ENCODE results near the gene NSD2. TPM values are rescaled to one million over a fixed set of nuclear protein-coding genes. Genes with fewer than 3 reads are reported as not detected.

Gene NSD2
- total RNA-seq, 1 experiment from 2014 or later, result 128 TPM

GRCh38 chr4:1887052-1887451 lies 15.9 kb downstream of the NSD2 start:
- no peaks in the 10 kb centered on the region; the same call in 1 of the 2 replicates for H3K36me3 Mint-ChIP-seq
- CTCF ChIA-PET, result interaction anchor here (1.0 kb wide), 2 partner anchors 12 to 194 kb away, joined by 3 to 5 read pairs; no protein-coding TSS in a partner anchor
- H3K9me3 Mint-ChIP-seq, result no peaks in the 10 kb centered on the region
- H3K4me3 Mint-ChIP-seq, result no peak overlapping the region
- no peak overlapping the region for H3K27ac Mint-ChIP-seq
- DNase-seq (ENCODE audit: low spot score), result no peak
- ATAC-seq, result no peak
- no peaks in the 10 kb centered on the region for H3K27me3 Mint-ChIP-seq (ENCODE audit: low read depth)
- H3K4me1 Mint-ChIP-seq, result no peaks in the 10 kb centered on the region
- TF ChIP-seq ETV6 (CRISPR knock-in tag; IDR thresholded peaks at IDR 0.05) (no peak), STAT6 (CRISPR knock-in tag; conservative IDR thresholded peaks at IDR 0.05; ENCODE audit: low read depth) (no peak), NR1H2 (CRISPR knock-in tag; IDR thresholded peaks at IDR 0.05) (no peak), SOX15 (CRISPR knock-in tag; IDR thresholded peaks at IDR 0.05) (no peak)
- TF ChIP-seq, protein P1, sequence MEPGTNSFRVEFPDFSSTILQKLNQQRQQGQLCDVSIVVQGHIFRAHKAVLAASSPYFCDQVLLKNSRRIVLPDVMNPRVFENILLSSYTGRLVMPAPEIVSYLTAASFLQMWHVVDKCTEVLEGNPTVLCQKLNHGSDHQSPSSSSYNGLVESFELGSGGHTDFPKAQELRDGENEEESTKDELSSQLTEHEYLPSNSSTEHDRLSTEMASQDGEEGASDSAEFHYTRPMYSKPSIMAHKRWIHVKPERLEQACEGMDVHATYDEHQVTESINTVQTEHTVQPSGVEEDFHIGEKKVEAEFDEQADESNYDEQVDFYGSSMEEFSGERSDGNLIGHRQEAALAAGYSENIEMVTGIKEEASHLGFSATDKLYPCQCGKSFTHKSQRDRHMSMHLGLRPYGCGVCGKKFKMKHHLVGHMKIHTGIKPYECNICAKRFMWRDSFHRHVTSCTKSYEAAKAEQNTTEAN (CRISPR knock-in tag; IDR thresholded peaks at IDR 0.05), result no peak
- TF ChIP-seq, protein P2, sequence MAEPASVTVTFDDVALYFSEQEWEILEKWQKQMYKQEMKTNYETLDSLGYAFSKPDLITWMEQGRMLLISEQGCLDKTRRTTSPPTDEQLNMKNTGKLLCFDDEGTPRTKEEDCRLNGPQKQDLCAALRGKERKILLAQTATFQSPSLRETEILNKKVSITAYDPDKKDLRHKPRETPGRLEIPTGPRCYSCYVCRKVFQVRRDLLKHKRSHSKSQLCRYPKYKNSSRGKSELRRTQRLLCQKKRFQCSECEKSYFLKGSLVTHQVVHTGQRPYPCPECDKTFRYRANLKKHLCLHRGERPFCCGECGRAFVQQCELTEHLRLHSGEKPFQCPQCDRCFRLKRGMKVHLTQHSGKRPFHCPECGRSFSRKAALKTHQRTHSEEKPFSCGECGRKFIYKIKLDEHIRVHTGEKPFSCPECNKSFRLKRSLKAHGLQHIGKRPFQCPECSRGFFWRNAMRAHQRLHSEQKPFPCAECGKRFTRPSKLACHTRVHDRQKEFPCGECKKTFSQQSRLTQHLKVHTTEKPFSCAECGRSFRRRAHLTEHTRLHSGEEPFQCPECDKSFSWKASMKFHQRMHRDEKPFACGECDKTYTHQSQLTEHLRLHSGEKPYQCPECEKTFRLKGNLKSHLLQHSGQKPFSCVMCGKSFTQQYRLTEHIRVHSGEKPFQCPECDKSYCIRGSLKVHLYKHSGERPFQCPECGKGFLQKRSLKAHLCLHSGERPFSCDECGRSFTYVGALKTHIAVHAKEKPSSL (CRISPR knock-in tag; conservative IDR thresholded peaks at IDR 0.05), result no peak
- TF ChIP-seq, protein P3, sequence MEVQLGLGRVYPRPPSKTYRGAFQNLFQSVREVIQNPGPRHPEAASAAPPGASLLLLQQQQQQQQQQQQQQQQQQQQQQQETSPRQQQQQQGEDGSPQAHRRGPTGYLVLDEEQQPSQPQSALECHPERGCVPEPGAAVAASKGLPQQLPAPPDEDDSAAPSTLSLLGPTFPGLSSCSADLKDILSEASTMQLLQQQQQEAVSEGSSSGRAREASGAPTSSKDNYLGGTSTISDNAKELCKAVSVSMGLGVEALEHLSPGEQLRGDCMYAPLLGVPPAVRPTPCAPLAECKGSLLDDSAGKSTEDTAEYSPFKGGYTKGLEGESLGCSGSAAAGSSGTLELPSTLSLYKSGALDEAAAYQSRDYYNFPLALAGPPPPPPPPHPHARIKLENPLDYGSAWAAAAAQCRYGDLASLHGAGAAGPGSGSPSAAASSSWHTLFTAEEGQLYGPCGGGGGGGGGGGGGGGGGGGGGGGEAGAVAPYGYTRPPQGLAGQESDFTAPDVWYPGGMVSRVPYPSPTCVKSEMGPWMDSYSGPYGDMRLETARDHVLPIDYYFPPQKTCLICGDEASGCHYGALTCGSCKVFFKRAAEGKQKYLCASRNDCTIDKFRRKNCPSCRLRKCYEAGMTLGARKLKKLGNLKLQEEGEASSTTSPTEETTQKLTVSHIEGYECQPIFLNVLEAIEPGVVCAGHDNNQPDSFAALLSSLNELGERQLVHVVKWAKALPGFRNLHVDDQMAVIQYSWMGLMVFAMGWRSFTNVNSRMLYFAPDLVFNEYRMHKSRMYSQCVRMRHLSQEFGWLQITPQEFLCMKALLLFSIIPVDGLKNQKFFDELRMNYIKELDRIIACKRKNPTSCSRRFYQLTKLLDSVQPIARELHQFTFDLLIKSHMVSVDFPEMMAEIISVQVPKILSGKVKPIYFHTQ (CRISPR knock-in tag; IDR thresholded peaks at IDR 0.05), result no peak
- POLR2A ChIA-PET, result no interaction called here

- Mint-ChIP-seq H3K27me3 (ENCODE audit: low read depth) (no peaks in the 10 kb centered on the region), H3K27ac (no peak overlapping the region), H3K4me3 (no peak overlapping the region), H3K4me1 (no peaks in the 10 kb centered on the region), H3K36me3 (peaks cover 3% of the 10 kb centered on the region; the same call in 1 of the 2 replicates), H3K9me3 (no peaks in the 10 kb centered on the region)
- CTCF ChIA-PET, result interaction anchor here (1.0 kb wide), 1 partner anchor 8 kb away, joined by 3 read pairs; no protein-coding TSS in a partner anchor
- no peak for ATAC-seq
- TF ChIP-seq ZMAT4 (CRISPR knock-in tag; IDR thresholded peaks at IDR 0.05) (no peak), STAT6 (CRISPR knock-in tag; conservative IDR thresholded peaks at IDR 0.05; ENCODE audit: low read depth) (no peak), ESRRA (CRISPR knock-in tag; IDR thresholded peaks at IDR 0.05; ENCODE audit: borderline replicate concordance) (no peak)
- TF ChIP-seq, protein P2 (CRISPR knock-in tag; conservative IDR thresholded peaks at IDR 0.05), result no peak
- POLR2A ChIA-PET, result interaction anchor here (0.6 kb wide), 1 partner anchor 46 kb away, joined by 5 read pairs; no protein-coding TSS in a partner anchor
- no peak for DNase-seq (ENCODE audit: low spot score)
Measured at GRCh38 chr4:1890979-1891570, 19.9 kb downstream of the NSD2 start.

Measured in WTC11 (cell line).